Activated CD4-positive, alpha-beta T cell treated with anti-CD3 and anti-CD28 coated beads, Interleukin-2, amount 10 ng/mL, durations not matched to agents 24 days and 14 days (primary cell): ENCODE measurements around the gene CADPS2. TPM values are rescaled to one million over a fixed set of nuclear protein-coding genes. Genes with fewer than 3 reads are reported as not detected.

Experiments
- DNase-seq: peaks from one replicate; pipeline ENCODE4 v3.0.0; 2022
- H3K27ac Mint-ChIP-seq: one replicate; pipeline ENCODE4 v1.8.0; 2022; ENCODE audit warnings: mild to moderate bottlenecking, mixed read lengths
- H3K27me3 Mint-ChIP-seq: one replicate; pipeline ENCODE4 v1.8.0; 2022; ENCODE audit warnings: mixed read lengths
- H3K36me3 Mint-ChIP-seq: one replicate; pipeline ENCODE4 v1.8.0; 2022; ENCODE audit warnings: low read depth, mild to moderate bottlenecking, mixed read lengths
- H3K4me1 Mint-ChIP-seq: one replicate; pipeline ENCODE4 v1.8.0; 2021; ENCODE audit warnings: mixed read lengths
- H3K4me3 Mint-ChIP-seq: one replicate; pipeline ENCODE4 v1.8.0; 2022; ENCODE audit warnings: mild to moderate bottlenecking, moderate library complexity, mixed read lengths
- H3K9me3 Mint-ChIP-seq: one replicate; pipeline ENCODE4 v1.8.0; 2021; ENCODE audit warnings: mixed read lengths
- intact Hi-C: fragments of 100-400 bp; cut with micrococcal nuclease; formaldehyde crosslinking; loops from one replicate; pipeline ENCODE4 v1.15.1; 2023
- total RNA-seq: library from RNA; stranded (reverse); gene quantifications from 2 replicates; pipeline ENCODE4 v1.2.3, GENCODE V29; 2022

CADPS2 gene
- total RNA-seq, 1 donor from 2014 or later: not detected

DNA sequence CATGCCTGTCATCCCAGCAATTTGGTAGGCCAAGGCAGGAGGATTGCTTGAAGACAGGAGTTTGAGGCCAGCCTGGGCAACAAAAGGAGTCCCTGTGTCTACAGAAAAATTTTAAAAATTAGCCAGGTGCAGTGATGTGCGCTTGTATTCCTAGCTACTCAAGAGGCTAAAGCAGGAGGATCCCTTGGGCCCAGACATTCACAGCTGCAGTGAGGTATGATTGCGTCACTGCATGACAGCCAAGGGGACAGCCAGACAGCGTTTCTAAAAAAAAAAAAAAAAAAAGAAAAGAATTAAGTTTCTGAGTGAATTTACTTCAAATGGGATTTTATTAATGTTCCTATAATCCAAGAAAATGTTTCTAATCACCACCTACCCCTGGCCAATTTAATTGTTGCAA is 96.1 kb downstream of the CADPS2 start:
- no peaks in the 10 kb centered on the region for H3K27me3 Mint-ChIP-seq
- no peak overlapping the region for H3K4me3 Mint-ChIP-seq
- H3K9me3 Mint-ChIP-seq: no peaks in the 10 kb centered on the region
- H3K36me3 Mint-ChIP-seq: no peaks in the 10 kb centered on the region
- H3K4me1 Mint-ChIP-seq: no peaks in the 10 kb centered on the region
- intact Hi-C loops: no loop called here
- H3K27ac Mint-ChIP-seq: no peak overlapping the region
- no peak for DNase-seq

DNA sequence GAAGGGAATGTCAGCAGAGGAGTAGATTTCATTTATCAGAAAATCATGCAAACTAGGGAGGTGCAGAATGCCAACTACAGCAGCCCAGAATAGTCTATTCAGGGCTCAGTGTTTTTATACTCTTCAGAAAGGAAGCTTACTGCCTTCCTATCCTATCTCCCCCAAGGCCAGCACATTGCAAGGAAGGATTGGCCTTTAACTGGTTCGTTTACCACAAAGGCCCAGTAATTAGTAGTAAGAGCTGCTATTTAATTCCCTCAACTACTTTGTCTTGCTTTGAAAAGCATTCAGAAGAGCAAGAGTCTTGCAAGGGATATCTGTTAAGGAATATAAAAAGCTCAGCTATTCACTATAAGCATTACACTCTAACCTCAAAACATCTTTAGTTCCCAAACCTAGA is 97.1 kb downstream of the CADPS2 start:
- Mint-ChIP-seq H3K4me1 (no peaks in the 10 kb centered on the region), H3K9me3 (no peaks in the 10 kb centered on the region)
- intact Hi-C loops: no loop called here

DNA sequence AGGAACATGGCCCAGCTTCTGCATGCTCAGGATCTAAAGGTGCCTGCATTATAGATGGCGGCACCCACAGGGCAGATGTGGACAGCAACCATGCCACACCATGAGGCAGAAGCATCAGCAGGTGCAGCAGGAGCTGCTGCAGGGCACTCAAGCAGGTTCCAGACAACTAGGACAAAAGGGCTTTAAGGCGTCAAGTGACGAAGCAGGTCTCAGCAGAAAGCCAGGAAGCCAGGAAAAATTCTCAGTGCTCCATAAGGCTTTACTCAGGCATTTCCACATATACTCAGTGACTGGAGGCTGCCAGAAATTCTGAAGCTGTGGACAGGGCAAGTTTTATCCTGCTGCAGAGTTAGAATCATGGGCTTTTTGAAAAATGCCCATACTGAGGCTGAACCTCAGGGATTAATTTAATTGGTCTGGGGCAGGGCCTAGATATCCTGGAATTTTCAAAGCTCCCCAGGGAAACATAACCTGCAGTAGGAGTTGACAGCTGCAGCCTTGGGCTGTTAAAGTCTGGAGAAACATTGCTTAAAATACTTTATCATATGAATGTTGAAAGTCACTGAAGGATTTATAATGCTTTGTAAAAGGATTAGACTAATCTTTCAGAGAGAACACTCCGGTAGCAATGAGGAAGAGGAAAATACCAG is 115.4 kb downstream of the CADPS2 start:
- Mint-ChIP-seq H3K27me3 (no peaks in the 10 kb centered on the region), H3K27ac (no peak overlapping the region), H3K36me3 (no peaks in the 10 kb centered on the region), H3K4me3 (no peak overlapping the region), H3K4me1 (no peaks in the 10 kb centered on the region), H3K9me3 (no peaks in the 10 kb centered on the region)
- DNase-seq: no peak
- intact Hi-C loops: no loop called here

More for the DNA sequence above, 97.1 kb downstream of the CADPS2 start:
- Mint-ChIP-seq H3K27me3 (no peaks in the 10 kb centered on the region), H3K4me3 (no peak overlapping the region), H3K27ac (no peak overlapping the region), H3K36me3 (no peaks in the 10 kb centered on the region)
- no peak for DNase-seq

DNA sequence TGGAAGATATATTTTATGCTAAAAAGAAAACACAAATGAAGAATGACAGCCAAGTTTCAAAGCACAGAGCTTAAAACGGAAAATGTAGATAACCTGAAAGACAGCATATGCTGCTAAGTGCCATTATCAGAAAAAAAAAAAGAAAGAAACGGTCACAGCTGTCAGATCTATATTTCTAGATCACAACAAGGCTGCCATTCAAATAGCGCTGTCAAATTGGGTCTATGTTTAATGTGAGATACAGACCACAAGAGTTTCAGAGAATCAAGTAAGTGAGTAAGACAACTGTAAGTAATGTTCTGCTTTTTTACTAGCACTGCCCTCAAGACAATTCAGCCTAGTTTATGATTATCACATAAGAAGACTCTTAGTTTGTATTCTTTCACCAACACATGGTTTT is 117.4 kb downstream of the CADPS2 start:
- Mint-ChIP-seq H3K27me3 (no peaks in the 10 kb centered on the region), H3K4me3 (no peak overlapping the region), H3K36me3 (no peaks in the 10 kb centered on the region), H3K4me1 (no peaks in the 10 kb centered on the region), H3K27ac (no peak overlapping the region), H3K9me3 (no peaks in the 10 kb centered on the region)
- DNase-seq: no peak
- intact Hi-C loops: no loop called here

DNA sequence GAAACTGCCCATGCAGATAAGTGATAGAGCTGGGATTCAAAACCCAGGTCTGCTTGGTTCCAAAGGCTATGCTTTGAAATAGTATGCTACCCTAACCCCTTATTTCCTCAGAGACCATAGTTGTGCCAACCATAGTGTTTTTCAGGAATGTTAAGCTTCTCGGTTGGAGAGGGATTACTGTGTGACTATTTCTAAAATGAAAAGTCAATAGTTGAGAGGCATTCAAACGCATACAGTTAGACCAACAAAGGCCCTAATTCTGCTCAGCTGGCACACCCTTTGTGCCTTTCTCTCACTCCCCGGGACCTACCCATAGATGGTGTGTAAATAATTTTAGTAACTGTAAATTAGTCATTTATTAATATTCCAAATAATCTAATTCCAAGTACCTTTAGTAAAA is 118.9 kb downstream of the CADPS2 start:
- intact Hi-C loops: no loop called here
- H3K4me1 Mint-ChIP-seq: no peaks in the 10 kb centered on the region
- H3K9me3 Mint-ChIP-seq: no peaks in the 10 kb centered on the region
- H3K27me3 Mint-ChIP-seq: no peaks in the 10 kb centered on the region
- H3K4me3 Mint-ChIP-seq: no peak overlapping the region
- H3K27ac Mint-ChIP-seq: no peak overlapping the region
- DNase-seq: no peak
- H3K36me3 Mint-ChIP-seq: no peaks in the 10 kb centered on the region

DNA sequence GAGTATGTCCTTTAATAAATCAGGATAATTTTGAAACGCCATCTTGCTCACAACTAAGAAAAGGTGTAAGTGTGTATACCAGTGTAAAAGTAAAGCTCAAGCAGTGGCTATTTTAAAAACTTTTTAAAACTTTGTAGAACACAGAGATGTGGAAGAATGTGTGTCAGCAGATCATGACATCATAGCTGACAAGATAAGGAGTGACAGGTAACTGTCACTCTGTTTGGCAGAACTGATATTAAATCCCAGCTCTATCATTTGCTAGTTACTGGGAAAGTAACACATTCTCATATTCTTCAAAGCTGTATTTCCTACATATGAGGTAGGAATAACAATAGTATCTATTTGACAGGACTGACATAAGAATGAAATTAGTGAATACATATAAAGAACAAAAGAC is 119.7 kb downstream of the CADPS2 start:
- H3K27me3 Mint-ChIP-seq: no peaks in the 10 kb centered on the region
- no peak overlapping the region for H3K4me3 Mint-ChIP-seq
- H3K27ac Mint-ChIP-seq: no peak overlapping the region
- no peaks in the 10 kb centered on the region for H3K4me1 Mint-ChIP-seq
- intact Hi-C loops: no loop called here
- DNase-seq: no peak
- no peaks in the 10 kb centered on the region for H3K9me3 Mint-ChIP-seq
- H3K36me3 Mint-ChIP-seq: no peaks in the 10 kb centered on the region

DNA sequence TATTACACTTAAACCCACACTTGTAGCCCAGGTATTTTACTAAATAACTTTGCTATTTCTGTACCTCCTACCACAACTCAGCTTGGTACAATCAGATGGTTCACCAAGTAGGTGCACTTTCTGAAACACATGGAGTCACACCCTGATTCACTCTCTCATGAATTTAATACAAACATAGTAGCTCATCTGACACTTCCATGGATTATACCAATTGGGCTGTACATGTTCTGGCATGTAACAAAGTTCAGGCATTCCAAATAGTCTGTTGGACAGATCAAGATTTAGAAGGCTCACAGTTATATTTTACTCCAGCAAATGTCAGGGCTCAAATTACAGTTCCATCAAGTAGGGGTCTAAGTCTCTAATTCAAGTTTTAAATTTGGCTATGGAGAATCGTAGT is 121.4 kb downstream of the CADPS2 start:
- Mint-ChIP-seq H3K4me1 (no peaks in the 10 kb centered on the region), H3K36me3 (no peaks in the 10 kb centered on the region), H3K9me3 (no peaks in the 10 kb centered on the region), H3K27me3 (no peaks in the 10 kb centered on the region), H3K27ac (no peak overlapping the region), H3K4me3 (no peak overlapping the region)
- DNase-seq: no peak
- intact Hi-C loops: no loop called here

DNA sequence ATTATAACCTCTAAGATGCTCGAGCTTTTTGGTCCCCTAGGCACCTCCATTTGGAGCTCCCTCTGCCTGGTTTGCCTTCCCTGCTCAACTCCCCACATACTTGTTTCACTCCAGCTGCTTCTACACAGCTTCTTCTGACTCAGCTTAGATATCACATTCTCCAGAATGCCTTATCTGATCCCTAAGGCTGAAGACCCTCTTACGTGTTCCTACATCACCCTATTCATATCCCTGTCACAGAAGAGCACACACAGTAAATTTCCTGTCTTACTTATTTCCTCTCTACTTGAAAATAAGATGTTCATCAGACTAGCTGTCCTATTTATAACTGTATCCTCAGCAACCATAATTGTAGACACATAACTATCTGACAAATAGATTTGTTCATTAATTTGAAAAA is 122.2 kb downstream of the CADPS2 start:
- H3K4me1 Mint-ChIP-seq: no peaks in the 10 kb centered on the region
- H3K4me3 Mint-ChIP-seq: no peak overlapping the region
- intact Hi-C loops: no loop called here
- no peaks in the 10 kb centered on the region for H3K36me3 Mint-ChIP-seq
- DNase-seq: no peak
- H3K9me3 Mint-ChIP-seq: no peaks in the 10 kb centered on the region
- H3K27me3 Mint-ChIP-seq: no peaks in the 10 kb centered on the region
- H3K27ac Mint-ChIP-seq: no peak overlapping the region

DNA sequence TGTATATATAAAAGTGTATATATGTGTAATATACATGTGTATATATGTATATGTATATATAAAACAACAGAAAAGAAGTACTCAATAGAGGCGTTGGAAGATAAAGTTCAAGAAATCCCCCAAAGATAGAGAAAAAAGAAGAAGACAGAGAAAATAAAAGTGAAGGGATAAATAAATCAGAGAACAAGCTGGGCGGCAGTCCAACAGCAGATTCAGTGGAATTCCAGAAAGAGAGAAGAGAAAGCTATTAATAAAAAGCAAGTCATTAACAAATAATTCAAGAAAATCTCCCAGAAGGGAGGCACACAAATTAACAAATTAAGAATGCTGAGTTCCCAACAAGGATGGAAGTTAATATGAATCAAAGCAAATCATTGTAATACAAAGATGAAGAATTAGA is 124.2 kb downstream of the CADPS2 start:
- Mint-ChIP-seq H3K9me3 (no peaks in the 10 kb centered on the region), H3K27me3 (no peaks in the 10 kb centered on the region), H3K36me3 (no peaks in the 10 kb centered on the region), H3K4me3 (no peak overlapping the region), H3K27ac (no peak overlapping the region), H3K4me1 (no peaks in the 10 kb centered on the region)
- no peak for DNase-seq
- intact Hi-C loops: no loop called here

DNA sequence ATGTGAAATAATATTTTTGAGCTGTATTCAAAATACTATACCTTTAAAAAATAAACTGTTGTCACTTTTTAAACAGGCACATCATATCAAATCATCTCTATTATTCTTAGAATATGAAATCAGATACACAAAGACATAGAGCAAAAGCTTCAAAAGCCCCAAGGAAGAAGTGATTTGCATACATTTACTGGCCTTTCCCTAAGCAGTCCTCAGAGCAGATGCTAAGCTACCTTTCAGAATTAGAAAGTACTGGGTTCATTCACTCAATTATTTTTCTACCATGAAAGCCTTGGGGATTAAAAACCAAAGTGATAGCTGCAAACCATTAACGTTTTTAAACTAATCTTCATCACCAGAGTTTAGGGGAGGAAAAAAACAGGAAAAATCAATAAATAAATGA is 127.8 kb downstream of the CADPS2 start:
- no peaks in the 10 kb centered on the region for H3K9me3 Mint-ChIP-seq
- H3K27me3 Mint-ChIP-seq: no peaks in the 10 kb centered on the region
- H3K36me3 Mint-ChIP-seq: no peaks in the 10 kb centered on the region
- intact Hi-C loops: no loop called here
- H3K4me1 Mint-ChIP-seq: no peaks in the 10 kb centered on the region
- H3K4me3 Mint-ChIP-seq: no peak overlapping the region
- DNase-seq: no peak
- no peak overlapping the region for H3K27ac Mint-ChIP-seq

DNA sequence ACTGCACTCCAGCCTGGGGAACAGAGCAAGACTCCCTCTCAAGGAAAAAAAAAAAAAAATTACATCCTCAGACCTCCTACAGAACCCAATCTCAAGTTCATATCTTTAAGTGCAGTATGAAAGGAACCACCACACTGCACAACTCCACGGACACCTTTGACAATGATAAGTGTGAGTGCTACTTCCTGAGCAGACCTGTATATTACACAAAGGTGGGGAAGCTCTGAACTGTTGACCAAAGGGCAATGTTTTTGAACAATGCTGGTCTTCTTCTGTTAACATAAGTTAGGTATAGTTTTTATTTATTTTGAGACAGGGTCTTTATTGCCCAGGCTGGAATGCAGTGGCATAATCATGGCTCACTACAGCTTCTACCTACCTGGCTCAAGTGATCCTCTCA is 129.4 kb downstream of the CADPS2 start:
- H3K36me3 Mint-ChIP-seq: no peaks in the 10 kb centered on the region

DNA sequence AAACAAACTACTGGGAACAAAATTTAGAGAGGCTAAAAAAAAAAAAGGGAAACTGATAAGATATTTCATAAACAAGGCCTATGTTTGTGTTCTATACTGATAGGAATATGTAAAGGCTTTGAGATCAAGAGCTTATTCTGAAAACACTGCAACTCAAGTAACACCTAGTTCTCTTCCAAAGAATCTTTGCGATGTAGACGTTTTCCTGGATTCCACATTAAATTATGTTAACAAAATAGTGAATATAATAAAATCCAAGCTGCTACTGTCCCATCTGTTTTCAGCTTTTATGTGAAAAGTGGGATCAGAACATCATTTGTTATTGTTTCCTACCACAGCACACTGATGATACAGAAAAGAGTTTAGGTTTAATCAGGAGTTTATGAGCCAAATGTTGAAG is 130.6 kb downstream of the CADPS2 start:
- H3K4me3 Mint-ChIP-seq: no peak overlapping the region

More for the DNA sequence above, 129.4 kb downstream of the CADPS2 start:
- no peaks in the 10 kb centered on the region for H3K9me3 Mint-ChIP-seq
- H3K4me1 Mint-ChIP-seq: no peaks in the 10 kb centered on the region
- no peaks in the 10 kb centered on the region for H3K27me3 Mint-ChIP-seq
- no peak overlapping the region for H3K27ac Mint-ChIP-seq
- intact Hi-C loops: no loop called here
- DNase-seq: no peak
- H3K4me3 Mint-ChIP-seq: no peak overlapping the region

DNA sequence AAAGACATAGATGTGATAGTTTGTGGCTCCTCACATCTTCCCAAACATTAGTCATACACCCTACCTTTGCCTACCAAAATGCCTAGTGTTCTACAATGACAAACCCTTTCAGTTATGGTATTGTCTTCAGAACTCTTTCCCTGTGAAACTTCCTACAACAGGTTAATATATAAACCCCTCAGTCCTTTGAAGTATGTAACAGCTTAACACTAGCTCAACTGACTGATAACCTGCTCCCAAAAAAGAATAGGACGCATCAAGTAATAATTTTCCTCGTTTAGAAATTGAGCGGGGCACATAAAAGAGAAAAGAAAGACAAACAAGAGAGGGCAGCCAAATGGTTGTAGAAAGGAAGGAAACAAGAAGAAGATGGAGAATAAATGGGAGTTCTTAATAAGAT is 133.7 kb downstream of the CADPS2 start:
- no peak overlapping the region for H3K4me3 Mint-ChIP-seq
- no peaks in the 10 kb centered on the region for H3K27me3 Mint-ChIP-seq
- no peaks in the 10 kb centered on the region for H3K36me3 Mint-ChIP-seq
- H3K9me3 Mint-ChIP-seq: no peaks in the 10 kb centered on the region
- intact Hi-C loops: no loop called here
- DNase-seq: no peak
- no peaks in the 10 kb centered on the region for H3K4me1 Mint-ChIP-seq
- no peak overlapping the region for H3K27ac Mint-ChIP-seq

More for the DNA sequence above, 130.6 kb downstream of the CADPS2 start:
- no peak overlapping the region for H3K27ac Mint-ChIP-seq
- no peaks in the 10 kb centered on the region for H3K27me3 Mint-ChIP-seq
- no peaks in the 10 kb centered on the region for H3K9me3 Mint-ChIP-seq
- intact Hi-C loops: no loop called here
- no peaks in the 10 kb centered on the region for H3K36me3 Mint-ChIP-seq
- DNase-seq: no peak
- no peaks in the 10 kb centered on the region for H3K4me1 Mint-ChIP-seq

DNA sequence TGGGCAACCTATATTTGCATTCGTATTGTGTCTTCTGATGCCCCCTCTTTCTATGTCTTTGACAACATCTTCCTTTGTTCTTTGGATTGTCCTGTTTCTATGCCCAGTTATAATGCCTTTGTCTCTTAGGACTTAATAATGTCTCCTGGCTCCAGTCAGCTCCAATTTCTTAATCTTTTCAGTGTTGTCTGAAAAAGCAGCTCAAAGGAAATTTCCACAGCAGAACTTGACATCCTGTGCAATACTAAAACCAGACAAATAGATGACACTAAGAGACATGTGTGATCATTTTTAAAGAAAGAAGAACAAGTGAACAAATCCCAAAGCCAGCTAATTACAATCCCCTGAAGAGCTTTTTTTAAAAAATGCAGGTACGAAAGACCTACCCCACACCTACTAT is 135.9 kb downstream of the CADPS2 start:
- no peaks in the 10 kb centered on the region for H3K36me3 Mint-ChIP-seq
- H3K27me3 Mint-ChIP-seq: no peaks in the 10 kb centered on the region
- intact Hi-C loops: no loop called here
- DNase-seq: no peak
- no peak overlapping the region for H3K4me3 Mint-ChIP-seq
- no peaks in the 10 kb centered on the region for H3K9me3 Mint-ChIP-seq
- H3K27ac Mint-ChIP-seq: no peak overlapping the region
- H3K4me1 Mint-ChIP-seq: no peaks in the 10 kb centered on the region

DNA sequence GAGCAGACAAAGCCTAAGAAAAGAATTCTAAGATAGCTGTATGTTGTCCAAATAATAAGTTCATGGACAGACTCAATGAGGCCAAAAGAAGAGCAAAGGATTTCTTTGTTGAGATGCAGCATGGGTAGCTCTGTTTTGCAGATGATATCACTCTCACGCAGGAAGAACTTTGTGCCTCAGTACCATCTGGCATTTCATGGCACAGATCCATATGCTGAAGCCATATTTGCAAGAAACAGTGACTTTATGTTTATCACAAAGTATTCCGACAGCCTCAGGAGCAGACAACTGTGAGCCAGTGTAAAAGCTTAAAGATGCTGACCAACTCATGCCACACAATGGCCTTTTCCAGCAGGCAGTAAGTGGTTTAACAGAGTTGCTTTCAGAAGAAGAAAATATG is 138.1 kb downstream of the CADPS2 start:
- Mint-ChIP-seq H3K27ac (no peak overlapping the region), H3K27me3 (no peaks in the 10 kb centered on the region), H3K4me1 (no peaks in the 10 kb centered on the region), H3K9me3 (no peaks in the 10 kb centered on the region), H3K4me3 (no peak overlapping the region), H3K36me3 (no peaks in the 10 kb centered on the region)
- DNase-seq: no peak
- intact Hi-C loops: no loop called here
